Nephron (organoid): ENCODE measurements around the gene AFF3.

ENCODE experiments used
- H3K27ac Mint-ChIP-seq, 3 experiments: 2 replicates each; pipeline ENCODE4 v1.8.0; 2020; ENCODE audit warnings: mixed read lengths in 3 of 3, mild to moderate bottlenecking in 2 of 3, moderate library complexity in 1 of 3
- H3K27me3 Mint-ChIP-seq: 2 replicates; pipeline ENCODE4 v1.8.0; 2021; ENCODE audit warnings: low read depth, mild to moderate bottlenecking, moderate library complexity, mixed read lengths
- H3K36me3 Mint-ChIP-seq: 2 replicates; pipeline ENCODE4 v1.8.0; 2020; ENCODE audit warnings: low read depth, mixed read lengths
- H3K4me1 Mint-ChIP-seq: 2 replicates; pipeline ENCODE4 v1.8.0; 2020; ENCODE audit warnings: mixed read lengths
- H3K4me3 Mint-ChIP-seq, 3 experiments: 2 replicates each; pipeline ENCODE4 v1.8.0; 2020; ENCODE audit warnings: mild to moderate bottlenecking in 3 of 3, mixed read lengths in 3 of 3, moderate library complexity in 2 of 3
- H3K9me3 Mint-ChIP-seq: 2 replicates; pipeline ENCODE4 v1.8.0; 2020; ENCODE audit warnings: mixed read lengths
- TF ChIP-seq, protein P1 (sequence below), 3 experiments: fragments of 200-600 bp; sonication (generic); IDR thresholded peaks; one replicate each; pipeline ENCODE4 v1.5.0; 2021; ENCODE audit warnings: antibody characterized with exemption in 3 of 3; ENCODE audit not compliant: unreplicated experiment in 3 of 3

The AFF3 gene

DNA sequence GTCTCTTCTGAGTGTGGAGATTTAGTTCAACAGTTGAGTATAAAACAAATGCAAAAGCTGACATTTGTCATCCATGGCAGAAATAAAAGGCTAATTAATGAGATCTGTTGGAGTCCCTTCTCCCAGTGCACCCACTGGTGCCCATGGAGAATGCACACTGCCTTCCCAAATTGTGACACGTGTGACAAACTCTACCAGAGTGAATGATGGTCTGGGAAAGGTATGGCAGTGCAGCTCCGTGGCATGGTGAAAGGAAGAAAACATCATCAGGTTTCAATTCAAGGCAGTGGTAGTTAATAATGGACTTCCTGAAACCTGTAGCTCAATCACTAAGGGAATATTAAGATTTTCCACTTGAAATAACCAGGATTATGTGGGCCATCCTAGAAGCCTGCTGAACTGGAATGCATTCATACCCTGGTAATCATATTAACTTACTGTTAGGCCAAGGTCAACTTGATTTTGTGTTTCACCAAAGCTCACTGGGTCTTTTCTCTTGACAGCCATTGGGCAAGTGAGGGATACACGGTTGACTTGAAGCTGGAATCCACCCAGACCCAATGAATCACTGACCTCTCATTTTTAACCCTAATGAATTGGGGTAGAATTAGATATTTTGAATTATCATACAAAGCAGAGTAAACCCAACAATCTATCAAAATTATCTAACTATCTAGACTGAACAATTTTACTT, 167.6 kb downstream of the AFF3 start:
- Mint-ChIP-seq H3K27me3 (no peaks in the 10 kb centered on the region), H3K4me3 (no peak overlapping the region), H3K9me3 (no peaks in the 10 kb centered on the region), H3K36me3 (peaks cover 80% of the 10 kb centered on the region), H3K27ac (peak overlapping the region; percentile 70 to 79 (median 75)), H3K4me1 (peaks cover 64% of the 10 kb centered on the region)
- TF ChIP-seq, protein P1, sequence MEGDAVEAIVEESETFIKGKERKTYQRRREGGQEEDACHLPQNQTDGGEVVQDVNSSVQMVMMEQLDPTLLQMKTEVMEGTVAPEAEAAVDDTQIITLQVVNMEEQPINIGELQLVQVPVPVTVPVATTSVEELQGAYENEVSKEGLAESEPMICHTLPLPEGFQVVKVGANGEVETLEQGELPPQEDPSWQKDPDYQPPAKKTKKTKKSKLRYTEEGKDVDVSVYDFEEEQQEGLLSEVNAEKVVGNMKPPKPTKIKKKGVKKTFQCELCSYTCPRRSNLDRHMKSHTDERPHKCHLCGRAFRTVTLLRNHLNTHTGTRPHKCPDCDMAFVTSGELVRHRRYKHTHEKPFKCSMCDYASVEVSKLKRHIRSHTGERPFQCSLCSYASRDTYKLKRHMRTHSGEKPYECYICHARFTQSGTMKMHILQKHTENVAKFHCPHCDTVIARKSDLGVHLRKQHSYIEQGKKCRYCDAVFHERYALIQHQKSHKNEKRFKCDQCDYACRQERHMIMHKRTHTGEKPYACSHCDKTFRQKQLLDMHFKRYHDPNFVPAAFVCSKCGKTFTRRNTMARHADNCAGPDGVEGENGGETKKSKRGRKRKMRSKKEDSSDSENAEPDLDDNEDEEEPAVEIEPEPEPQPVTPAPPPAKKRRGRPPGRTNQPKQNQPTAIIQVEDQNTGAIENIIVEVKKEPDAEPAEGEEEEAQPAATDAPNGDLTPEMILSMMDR (IDR thresholded peaks at IDR 0.05; ENCODE audit: unreplicated experiment in 3 of 3), result no peak

DNA sequence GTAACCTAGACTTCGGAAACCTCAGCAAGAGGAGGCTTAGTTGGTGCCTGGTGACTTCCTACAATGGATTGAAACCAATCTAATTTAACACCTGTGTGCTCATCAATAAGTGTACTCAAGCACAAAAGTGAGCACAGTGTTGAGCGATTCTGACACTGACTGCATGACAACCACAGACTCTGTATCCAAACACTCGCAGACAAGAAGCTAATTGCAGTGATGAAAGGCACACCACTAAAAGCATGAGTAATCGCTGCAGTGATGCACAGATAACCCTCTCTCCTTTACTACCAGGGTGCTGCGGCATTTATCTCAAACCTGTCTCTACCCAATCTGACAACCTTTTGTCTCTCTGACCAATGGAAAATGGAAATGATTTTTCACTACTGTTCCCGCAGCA, 168.1 kb downstream of the AFF3 start:
- no peaks in the 10 kb centered on the region for H3K9me3 Mint-ChIP-seq
- peaks cover 61% of the 10 kb centered on the region for H3K4me1 Mint-ChIP-seq
- TF ChIP-seq, protein P1 (IDR thresholded peaks at IDR 0.05; ENCODE audit: unreplicated experiment in 3 of 3), result no peak
- H3K27me3 Mint-ChIP-seq, result no peaks in the 10 kb centered on the region
- H3K36me3 Mint-ChIP-seq, result peaks cover 77% of the 10 kb centered on the region
- peak overlapping the region; percentile 70 to 79 (median 75) for H3K27ac Mint-ChIP-seq
- H3K4me3 Mint-ChIP-seq, result no peak overlapping the region

- Mint-ChIP-seq H3K4me1 (peaks cover 43% of the 10 kb centered on the region), H3K9me3 (no peaks in the 10 kb centered on the region), H3K27ac (peak overlapping the region in 2 of 3 experiments; percentile 45 to 70), H3K36me3 (peaks cover 76% of the 10 kb centered on the region), H3K27me3 (no peaks in the 10 kb centered on the region), H3K4me3 (no peak overlapping the region)
- TF ChIP-seq, protein P1 (IDR thresholded peaks at IDR 0.05; ENCODE audit: unreplicated experiment in 3 of 3), result no peak
Measured at GRCh38 chr2:99971326-99971900, 171.0 kb downstream of the AFF3 start.

DNA sequence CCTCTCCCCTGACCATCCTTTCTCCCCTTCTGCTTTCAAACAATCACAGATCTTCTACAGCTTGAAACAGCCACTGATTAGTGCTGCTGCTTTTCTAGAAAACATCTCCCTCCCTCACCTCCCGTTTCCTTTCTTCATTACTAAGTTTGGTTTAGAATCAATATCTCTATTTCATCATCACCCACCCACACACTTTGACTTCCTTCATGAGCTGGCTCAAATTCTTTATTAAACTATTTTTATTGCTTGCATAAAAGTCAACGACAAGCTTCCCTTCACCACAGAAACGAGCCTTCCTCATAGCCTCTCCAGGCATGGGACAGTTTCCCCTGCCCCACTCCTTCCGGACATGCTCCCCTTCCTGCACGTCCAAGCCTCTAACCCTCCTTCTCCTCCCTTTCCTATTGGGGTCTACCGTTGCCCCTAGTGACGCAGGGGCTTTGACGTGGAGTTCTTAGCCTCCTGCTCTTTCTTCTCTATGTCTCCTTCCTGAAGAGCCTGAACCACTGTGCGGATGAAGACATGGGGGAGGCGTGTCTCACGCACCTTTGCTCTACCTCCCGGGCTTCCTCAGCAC, 172.0 kb downstream of the AFF3 start:
- no peaks in the 10 kb centered on the region for H3K27me3 Mint-ChIP-seq
- no peaks in the 10 kb centered on the region for H3K9me3 Mint-ChIP-seq
- peaks cover 70% of the 10 kb centered on the region for H3K36me3 Mint-ChIP-seq
- H3K4me1 Mint-ChIP-seq, result peaks cover 34% of the 10 kb centered on the region
- TF ChIP-seq, protein P1 (IDR thresholded peaks at IDR 0.05; ENCODE audit: unreplicated experiment in 3 of 3), result no peak
- H3K4me3 Mint-ChIP-seq, result no peak overlapping the region
- H3K27ac Mint-ChIP-seq, result peak overlapping the region; percentile 15 to 70 (median 45)

GRCh38 chr2:99961196-99961913, 181.0 kb downstream of the AFF3 start:
- TF ChIP-seq, protein P1 (IDR thresholded peaks at IDR 0.05; ENCODE audit: unreplicated experiment in 3 of 3), result no peak
- no peaks in the 10 kb centered on the region for H3K27me3 Mint-ChIP-seq
- peak overlapping the region; percentile 20 to 76 (median 68) for H3K27ac Mint-ChIP-seq
- H3K4me3 Mint-ChIP-seq, result no peak overlapping the region
- H3K36me3 Mint-ChIP-seq, result peaks cover 25% of the 10 kb centered on the region
- no peaks in the 10 kb centered on the region for H3K9me3 Mint-ChIP-seq
- peaks cover 33% of the 10 kb centered on the region for H3K4me1 Mint-ChIP-seq
